Activated CD8-positive, alpha-beta memory T cell treated with anti-CD3 and anti-CD28 coated beads, Interleukin-2, amount 10 ng/mL, durations not matched to agents 7 days and 5 days (primary cell): ENCODE data around the gene GNAO1. TPM values are rescaled to one million over a fixed set of nuclear protein-coding genes. Genes with fewer than 3 reads are reported as not detected.

ENCODE experiments used
- microRNA-seq: library from miRNA; unstranded; fragments of <30 nt; microRNA quantifications from one replicate; pipeline ENCODE4 v1.2.0, GENCODE V29; 2022
- total RNA-seq, 2 experiments: library from RNA; stranded (reverse); gene quantifications; one replicate each; pipeline ENCODE4 v1.2.3, GENCODE V29; 2021

Gene GNAO1
- total RNA-seq, 2 experiments from 2014 or later = 1.5 to 4.3 TPM

Small RNA genes within 50 kb of the gene (microRNA-seq; reads per million reads assigned to microRNA genes)
- gene MIR3935 = not detected

Other genes starting within 250 kb of the GNAO1 start
- 10 to 100 TPM; 48.9 to 54.2 TPM for gene AMFR, start 234.1 kb downstream of the GNAO1 start, total RNA-seq